Dermis blood vessel endothelial cell (primary cell): ENCODE results near the gene TREX2. TPM values are rescaled to one million over a fixed set of nuclear protein-coding genes. Genes with fewer than 3 reads are reported as not detected.
A peak's percentile ranks its signal among the peaks of the same experiment; 100 is the strongest.
"Not testable (repeated sequence)": the region's sequence is repeated elsewhere in the genome, so short reads cannot be mapped to it uniquely, and the experiment has no call there.

Source experiments
- DNase-seq: peaks from one replicate; pipeline ENCODE4 v3.0.0; 2010
- total RNA-seq: library from RNA; depleted of rRNA; stranded (reverse); fragments of >200 nt; gene quantifications from 2 replicates; pipeline ENCODE4 v1.2.3, GENCODE V29; 2014

The TREX2 gene
- total RNA-seq, 1 donor from 2014 or later = 4.1 TPM

DNA sequence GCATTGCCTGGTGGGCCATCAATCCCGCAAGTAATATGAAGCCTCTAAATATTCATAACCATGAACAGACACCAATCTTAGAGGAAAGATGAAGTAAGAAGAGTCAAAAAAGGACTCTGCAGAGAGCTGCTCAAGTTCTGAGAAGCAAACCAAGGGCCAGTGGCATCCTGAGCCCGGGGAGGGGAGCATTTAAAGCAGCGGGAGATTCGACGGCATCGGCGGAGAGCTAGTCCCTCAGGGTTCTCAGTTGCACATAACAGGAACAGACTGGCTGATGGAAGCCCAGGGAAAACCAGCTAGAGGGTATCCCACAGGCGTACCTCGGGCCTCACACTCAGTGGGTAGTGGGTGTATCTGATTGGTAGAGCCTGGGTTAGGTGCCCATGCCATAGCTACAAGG is 39.8 kb downstream of the TREX2 start:
- DNase-seq = no peak

DNA sequence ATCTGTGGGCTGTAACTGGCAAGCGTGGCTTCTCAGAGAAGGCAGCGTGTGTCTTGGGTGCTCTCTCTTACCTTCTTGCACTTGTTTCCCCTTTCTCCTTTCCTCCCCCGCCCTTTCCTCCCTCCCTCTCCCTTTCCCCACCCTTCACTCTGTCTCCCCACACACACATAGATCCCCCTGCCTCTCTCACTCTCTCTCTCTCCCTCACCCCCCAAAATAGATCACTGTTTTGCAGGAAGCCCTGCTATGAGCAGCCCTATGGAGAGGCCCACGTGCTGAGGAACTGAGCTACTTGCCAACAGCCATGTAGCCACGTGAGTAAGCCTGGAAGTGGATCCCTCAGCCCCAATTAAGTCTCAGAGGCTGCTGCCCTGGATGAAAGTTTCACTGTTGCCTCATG is 40.4 kb downstream of the TREX2 start:
- no peak for DNase-seq

DNA sequence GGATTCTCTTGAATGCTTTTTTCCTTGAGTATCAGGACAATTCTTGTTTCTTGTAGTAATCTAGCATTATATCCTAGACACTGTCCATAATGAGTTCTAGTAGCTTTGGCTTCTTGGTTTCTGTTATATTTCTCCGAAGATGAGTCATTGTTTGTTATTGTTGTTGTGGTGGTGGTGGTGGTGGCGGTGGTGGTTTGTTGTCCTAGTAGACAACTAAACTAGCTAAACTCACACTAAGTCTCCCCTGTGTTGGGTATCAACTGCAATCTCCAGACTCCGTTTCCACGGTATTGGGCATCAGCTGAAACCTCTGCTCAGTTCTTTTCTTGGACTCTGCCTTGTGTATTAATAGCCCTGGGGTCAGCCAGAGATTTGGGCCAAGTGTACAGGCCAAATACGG is 41.5 kb downstream of the TREX2 start:
- not testable (repeated sequence) for DNase-seq

DNA sequence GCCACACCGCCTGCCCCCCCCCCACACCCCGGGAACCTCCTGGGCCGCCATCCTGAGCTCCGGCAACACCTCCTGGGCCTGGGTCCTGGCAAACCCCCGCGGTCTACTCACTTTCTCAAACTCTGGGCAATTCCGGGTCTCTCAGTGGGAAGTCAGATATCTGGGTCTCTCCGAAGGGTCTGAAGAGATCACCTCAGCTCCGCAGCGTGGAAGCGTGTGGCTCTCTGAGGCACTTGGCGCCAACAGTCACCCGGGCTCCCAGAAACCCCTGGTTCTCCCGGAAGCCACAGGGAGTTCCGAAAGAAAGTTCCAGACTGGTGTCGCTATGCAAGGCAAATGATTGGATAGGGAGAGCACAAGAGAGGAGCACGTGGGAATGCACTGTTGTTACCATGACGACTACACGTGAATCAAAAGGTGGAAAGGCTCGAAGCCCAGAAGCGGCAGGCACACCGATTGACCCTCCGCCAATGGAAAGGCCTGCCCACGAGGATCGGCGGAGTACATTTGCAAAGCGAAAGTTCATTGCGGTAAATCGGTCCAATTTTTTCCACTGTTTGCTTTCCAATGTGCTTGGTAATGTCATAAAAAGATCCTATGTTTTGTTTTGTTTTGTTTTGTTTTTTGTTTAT is 44.6 kb downstream of the TREX2 start, which contains the start of gene PNMA6E:
Gene PNMA6E (minus strand): TSS at position 218 of the 632 bp plus-strand sequence. CDS start 2,501 bp downstream, outside the sequence.
- no peak for DNase-seq

DNA sequence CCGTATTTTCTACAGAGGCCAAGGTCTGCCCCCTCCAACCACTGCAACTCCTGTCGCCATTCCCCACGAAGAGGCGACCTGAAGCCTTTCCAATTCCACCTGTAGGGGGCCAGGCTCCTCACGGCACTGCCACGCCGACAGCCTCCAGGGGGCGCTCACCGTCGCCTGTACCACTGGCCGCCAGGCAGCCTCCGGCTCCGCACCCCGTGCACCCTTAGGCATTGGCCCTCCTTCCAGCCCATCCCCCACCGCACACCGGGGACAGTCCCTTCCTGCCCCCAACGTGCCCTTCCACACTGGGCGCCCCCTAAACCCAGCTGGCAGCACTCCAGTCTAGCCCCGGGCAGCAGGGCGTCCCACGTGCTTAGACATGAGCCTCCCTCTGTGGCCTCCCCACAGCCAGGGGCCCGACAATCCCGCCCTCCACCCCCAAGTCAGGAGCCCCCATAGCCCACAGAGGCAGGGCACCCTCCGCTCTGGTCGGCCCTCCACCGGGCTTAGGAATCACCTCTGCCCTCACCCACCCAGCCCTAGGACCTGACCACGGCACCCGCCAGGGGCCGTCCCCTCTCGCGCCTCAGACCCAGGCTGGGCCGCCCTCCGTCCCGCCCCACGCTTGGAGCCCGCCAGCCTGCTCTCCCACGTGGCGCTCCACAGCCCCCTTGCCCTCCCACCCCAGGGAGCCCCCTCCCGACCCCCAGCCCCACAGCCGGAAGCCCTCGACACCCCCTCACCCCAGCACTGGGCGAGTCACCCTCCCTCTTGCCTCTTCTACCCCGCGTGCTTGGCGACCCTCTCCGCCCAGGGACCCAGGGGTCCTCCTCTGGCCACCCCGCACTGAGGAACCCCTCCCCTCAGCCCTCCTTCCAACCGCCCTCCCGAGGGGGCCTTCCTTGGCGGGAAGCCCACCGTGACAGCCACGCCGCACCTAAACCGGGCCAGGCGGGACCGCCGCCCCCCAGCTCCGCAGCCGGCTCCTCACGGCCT is 45.4 kb downstream of the TREX2 start:
- DNase-seq = peak; percentile 47

DNA sequence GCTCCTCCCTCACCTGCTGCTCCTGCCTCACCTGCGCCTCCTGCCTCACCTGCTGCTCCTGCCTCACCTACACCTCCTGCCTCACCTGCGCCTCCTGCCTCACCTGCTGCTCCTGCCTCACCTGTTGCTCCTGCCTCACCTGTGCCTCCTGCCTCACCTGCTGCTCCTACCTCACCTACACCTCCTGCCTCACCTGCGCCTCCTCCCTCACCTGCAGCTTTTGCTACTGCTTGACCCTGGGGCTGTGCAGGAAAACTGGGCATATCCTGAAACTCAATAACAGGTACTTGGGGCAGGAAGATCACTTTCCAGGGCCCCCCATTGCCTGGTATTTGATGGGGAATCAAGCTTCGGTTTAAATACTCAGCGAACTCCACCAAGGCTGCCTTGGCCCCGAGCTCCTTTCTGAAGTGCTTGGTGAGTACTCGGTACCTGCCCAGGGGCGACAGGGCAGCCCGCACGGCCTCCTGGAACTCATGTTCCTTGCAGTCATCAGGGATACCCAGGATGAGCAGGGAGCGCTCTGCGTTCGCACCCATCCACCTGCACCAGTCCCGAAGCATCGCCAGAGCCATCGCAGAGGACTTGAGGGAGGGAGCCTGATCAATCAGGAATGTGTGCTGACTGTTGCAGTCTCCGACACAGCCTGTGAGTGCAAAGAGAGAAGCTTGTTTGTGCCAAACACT is 47.4 kb downstream of the TREX2 start:
- DNase-seq = no peak

DNA sequence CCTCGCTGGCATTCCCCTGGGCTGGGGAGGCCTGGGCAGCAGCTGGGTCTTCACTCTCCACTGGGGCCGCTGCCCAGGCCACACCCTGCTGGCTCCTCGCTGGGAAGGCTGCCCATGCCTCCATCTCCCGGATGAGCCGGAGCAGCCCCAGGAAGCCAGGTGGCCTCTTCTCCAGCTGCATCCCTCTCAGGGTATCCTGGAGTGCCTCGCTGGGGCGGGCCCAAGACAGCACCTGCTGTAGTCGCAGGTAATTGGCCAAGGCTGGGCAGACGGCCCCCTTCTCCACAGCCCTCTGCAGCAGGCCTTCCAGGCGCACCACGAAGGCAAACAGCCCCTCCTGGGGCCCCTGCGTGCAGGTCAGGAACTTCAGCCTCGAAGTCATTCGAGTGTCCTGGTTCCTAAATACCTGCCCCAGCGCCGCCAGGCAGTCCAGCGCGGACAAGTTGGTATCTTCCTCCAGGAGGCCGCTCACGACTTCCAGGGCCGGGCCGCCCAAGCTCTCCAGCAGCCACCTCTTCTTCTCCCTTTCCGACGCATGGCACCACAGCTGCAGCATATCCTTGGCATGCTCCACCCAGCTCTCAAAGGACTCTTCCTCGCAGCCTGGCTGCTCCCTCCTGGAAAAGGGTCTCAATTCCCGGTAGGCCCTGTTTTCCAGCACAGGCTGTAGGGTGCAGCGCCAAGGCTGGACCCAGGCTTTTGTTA is 48.4 kb downstream of the TREX2 start:
- DNase-seq = no peak

DNA sequence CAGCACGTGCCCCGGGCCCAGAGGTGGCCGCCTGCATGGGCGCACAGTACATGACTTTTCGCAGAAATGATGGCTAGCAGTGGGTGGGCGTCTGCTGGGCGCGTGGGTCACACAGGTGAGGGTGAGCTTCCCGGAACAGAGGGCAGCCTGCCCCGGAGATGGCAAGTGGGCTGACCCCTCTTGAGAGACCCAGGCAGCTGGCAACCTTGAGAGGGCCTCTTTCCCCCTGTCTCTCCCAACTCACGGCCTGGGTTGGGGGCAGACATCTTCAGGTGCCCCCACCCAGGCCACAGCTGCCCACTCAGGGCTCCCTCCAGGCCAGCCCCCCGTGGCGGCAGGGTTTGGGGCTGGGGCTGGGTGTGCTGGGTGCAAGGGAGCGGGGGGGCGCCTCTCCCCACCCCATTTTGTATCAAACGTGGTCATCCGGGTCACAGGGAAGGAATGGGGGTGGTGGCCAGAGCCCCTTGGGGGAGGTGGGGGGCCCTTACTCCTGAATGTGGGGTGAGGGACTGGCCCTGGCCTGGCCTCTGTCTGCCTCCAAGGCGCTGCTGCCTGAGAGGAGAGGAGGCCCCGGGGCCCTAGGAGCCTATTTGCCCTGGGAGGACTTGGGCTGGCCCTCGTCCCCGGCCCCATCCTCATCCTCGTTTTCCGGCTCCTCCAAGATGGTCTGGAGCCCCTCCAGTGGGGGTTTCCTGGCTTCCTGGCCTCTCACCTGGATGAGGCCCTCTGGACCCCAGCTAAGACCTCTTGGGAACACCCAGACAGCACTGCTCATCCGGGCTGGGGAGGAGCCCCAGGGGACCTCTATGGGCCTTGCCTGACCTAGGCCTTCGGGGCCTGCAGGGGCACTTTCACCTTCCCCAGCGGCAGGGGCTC is 49.3 kb downstream of the TREX2 start:
- no peak for DNase-seq

DNA sequence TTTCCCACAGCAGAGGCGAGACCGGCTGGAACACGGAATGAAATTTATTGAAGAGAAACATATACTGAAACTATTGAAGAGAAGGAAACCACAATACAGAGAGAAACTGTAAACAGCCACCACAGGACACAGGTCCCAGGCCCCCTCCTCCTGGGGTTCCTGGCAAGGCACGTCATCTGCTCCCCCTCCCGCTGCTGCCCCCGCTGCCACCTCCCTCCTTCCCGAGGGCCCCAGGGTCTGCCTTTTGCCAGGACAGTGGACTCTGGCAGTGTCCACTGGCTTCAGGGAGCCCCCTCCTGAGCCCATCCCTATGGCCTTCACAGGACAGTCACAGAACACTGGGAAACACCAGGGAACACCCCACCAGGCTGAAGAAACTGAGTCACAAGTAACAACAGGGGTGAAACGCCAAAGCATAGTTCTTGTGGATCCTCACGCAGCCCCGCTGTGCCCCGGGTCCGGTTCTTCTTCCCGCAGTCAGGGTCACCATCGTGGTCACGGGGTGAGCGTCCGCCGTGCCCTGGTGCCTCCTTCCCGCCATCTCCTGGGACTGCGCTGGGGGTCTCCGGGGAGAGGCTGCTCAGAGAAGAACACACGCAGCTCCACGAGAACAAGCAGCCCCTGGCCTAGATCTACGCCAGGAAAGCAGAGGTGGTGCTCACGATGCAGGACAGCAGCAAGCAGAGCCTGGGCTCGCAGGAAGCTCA is 50.1 kb downstream of the TREX2 start:
- no peak for DNase-seq

DNA sequence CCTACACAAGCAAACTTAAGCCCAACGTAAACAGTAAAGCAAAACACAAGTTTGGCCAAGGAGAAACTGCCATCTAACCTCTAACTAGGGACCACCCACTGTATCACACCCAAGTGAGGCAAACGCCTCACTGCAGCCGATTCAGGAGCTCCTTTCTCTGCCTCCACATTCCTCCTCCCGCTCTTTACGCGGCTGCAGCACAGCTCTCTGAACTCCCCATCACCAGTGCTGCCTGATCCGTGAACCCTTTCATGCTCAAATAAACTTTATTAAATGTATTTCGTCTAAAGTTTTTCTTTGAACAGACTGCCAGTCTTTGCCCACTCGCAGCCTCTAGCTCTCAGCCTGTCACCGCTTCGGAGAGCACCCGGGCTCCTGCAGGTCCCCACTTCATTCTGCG is 51.2 kb downstream of the TREX2 start:
- DNase-seq = no peak

Other genes with a start within 250 kb of the TREX2 start
- not detected in 2 replicates for gene PNMA6F, start 124.3 kb downstream of the TREX2 start, total RNA-seq
- gene ZNF275, start 111.9 kb downstream of the TREX2 start, total RNA-seq = 5.3 and 7.3 TPM in 2 replicates
- gene PNMA6E, start 44.7 kb downstream of the TREX2 start, total RNA-seq = not detected in 2 replicates
- gene ZFP92, start 34.6 kb downstream of the TREX2 start, total RNA-seq = 0.51 and 0.70 TPM in 2 replicates
- gene HAUS7, start 24.5 kb upstream of the TREX2 start, total RNA-seq = 14.5 and 21.5 TPM in 2 replicates
- gene BGN, start 48.9 kb upstream of the TREX2 start, total RNA-seq = 27.4 and 53.9 TPM in 2 replicates
- under 0.01 TPM in 1 of 2 replicates, not detected in the other for gene ATP2B3, start 71.6 kb upstream of the TREX2 start, total RNA-seq
- 27.0 and 42.4 TPM in 2 replicates for gene CCNQ, start 153.1 kb upstream of the TREX2 start, total RNA-seq
- gene DUSP9, start 201.1 kb upstream of the TREX2 start, total RNA-seq = 0.05 and 0.17 TPM in 2 replicates
- not detected in 2 replicates for gene PNCK, start 227.8 kb upstream of the TREX2 start, total RNA-seq
- gene SLC6A8, start 241.9 kb upstream of the TREX2 start, total RNA-seq = 3.3 and 4.6 TPM in 2 replicates